HG02678 (cell line): ENCODE data around the gene DUT.
"Not testable (repeated sequence)": the region's sequence is repeated elsewhere in the genome, so short reads cannot be mapped to it uniquely, and the experiment has no call there.

Experiments
- ATAC-seq: cut with Tn5 transposase; IDR thresholded peaks from one replicate; pipeline ENCODE4 v1.9.1; 2021; ENCODE audit warnings: mild to moderate bottlenecking, moderate library complexity; ENCODE audit not compliant: unreplicated experiment

The DUT gene

DNA sequence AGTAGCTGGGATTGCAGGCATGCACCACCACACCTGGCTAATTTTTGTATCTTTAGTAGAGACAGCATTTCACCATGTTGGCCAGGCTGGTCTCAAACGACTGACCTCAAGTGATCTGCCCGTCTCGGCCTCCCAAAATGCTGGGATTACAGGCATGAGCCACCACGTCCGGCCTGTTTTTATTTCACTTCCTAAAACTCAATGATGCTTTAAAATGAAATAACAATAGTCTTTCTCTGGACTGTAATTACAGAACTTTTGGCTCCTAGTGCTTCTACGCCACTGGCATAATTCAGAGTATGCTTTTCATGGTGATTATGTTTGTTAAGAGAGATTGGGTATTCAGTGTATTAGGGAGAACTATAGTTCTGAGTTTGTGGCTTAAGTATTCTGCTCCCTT, 5.0 kb upstream of the DUT start:
- not testable (repeated sequence) for ATAC-seq

DNA sequence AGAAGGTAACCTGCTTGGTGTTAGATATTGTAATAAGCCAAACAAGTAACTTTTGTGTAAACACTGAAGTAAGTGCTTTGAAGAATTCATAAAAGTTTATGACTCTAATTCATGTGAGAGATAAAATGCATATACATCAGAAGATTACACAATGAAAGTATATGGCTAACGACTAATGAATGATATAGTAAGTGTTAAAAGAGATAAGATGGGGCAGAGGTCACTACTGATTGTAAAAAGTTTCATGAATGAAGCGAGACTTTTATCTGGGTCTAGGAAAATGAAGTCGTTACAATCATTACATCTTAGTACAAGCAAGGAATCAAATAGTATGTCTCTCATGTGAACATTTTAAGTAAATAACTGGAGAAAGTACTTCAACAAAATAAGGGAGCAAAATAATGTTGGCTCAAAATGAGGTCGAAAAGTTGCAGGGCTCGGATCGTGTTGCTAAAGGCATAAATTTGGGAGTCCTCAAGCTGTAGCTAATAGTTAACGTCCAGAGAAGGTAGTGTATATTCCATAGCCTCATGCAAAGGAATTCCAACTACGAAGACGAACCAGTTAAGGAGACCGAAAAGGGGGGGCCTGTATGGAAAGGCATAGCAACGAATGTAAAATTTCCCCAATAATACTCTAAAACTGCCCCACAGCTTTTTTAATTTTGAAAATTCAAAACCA, 984 bp upstream of the DUT start:
- no peak for ATAC-seq

DNA sequence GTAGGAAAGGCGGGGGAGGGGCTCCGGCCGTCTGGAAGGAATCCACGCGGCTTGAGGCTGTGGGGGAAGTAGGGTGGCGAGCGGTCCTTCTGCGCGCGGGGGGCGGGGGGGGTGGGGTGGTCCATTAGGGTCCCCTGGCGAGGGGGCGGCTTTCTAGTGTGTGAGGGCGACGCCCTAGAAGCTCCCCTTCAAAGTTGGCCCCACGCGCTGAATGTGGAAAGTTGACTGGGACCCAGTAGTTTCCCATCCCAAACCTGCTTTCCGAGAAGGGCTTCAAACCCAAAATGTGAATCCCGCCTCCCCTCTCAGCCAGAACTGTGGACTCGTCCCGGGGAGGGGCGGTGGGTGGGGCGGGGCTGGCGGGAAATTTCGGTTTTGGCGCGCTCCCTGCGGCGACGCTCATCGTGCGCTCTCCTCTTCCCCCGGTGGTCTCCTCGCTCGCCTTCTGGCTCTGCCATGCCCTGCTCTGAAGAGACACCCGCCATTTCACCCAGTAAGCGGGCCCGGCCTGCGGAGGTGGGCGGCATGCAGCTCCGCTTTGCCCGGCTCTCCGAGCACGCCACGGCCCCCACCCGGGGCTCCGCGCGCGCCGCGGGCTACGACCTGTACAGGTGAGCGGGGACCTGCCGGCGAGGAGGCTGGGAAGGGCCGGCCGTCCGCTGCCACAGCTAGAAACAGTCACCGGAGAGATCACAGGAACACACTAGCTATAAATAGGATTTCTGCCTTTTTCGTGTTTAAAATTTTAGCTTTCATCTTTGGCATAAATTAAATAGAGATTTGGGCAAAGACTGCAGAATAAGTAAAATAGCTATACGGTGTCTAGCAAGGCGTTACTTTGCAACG, 790 bp downstream of the DUT start:
- ATAC-seq = peak; percentile 49

DNA sequence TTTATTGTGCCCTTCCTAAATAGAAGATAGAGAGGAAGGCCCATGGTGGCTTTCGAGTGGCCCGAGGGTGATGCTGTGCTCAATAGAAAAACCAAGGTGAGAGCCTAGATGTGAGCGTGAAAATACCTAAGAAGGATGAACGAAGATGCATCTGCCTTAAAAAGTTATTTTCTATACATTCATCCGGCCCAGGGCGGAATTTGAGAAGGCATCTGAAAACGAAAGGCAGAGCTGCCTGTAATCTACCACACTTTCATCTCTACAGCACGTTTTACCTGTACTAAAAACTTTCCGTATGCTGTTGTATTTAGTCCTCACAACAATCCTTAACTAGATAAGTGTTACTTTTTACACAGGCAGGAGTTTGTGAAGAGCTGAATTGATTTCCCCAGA, 1.4 kb downstream of the DUT start:
- ATAC-seq = no peak

DNA sequence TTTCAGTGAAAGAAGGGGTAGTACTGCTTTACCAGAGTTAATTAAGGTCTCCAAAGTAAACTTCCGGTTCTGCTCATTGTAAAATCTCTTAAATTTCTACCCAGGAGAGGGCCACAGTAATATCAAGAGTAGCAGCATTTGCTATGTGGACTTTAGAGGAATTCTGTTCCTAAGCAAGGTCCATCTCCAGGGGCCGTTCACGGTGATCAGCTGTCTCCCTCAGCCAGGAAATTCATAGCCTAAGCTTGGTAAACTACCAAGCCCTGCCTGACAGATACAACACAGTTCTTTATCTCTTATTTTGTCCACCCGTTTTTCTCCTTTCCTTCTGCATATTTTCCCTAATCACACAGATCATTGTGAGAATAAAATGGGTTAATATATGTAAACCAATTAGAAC, 2.3 kb downstream of the DUT start:
- ATAC-seq = no peak

DNA sequence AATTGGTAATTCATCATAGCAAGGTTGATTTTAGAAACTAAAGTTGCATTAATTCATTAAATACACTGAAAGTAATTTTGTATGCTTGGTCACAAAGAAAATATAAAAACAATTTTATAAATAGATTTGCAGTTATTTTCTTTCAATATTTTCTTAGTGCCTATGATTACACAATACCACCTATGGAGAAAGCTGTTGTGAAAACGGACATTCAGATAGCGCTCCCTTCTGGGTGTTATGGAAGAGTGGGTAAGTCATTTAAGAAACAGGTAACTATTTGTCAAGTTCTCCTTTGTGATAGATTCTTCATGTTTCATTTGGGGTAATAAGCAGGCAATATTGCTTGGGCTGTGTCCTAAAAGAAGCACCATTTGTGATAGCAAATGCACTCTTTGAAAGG, 3.0 kb downstream of the DUT start:
- no peak for ATAC-seq

DNA sequence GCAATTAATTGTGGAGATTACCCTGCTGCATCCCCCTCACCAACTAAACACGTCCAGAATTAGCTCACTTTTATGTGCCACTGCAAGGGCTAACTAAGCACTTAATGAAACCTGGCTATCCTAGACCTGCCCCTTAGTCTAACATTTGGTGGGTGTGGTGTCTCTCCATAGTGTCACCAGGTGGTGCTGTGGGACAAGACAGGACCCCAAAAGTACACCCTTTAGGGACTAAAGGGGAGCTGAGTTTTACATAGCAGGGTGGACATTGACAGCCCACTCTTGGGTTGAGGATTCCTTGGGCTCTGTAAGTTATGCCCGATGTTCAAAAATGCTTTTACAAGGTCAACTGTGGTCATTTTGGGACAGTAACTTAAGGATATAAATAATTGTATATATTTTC, 5.7 kb downstream of the DUT start:
- no peak for ATAC-seq

DNA sequence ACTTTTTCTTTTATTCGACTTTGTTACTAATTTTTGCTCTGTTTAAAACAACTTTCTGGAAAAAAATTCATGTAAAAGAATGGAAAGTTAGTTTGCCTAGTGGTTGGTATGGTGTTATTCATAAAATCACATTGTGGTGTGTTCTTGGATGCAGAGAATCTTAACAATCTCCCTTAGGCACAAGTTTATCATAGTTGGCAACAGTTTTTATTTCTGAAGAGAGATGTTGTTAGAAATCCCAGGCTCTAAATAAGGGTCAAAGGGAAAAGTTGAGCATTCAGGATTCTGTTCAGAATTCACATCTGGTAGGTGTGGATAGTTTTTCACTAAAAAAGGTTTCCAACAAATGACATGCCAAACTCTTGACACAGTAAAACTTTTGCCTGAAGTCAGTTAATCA, 6.4 kb downstream of the DUT start:
- ATAC-seq = no peak

DNA sequence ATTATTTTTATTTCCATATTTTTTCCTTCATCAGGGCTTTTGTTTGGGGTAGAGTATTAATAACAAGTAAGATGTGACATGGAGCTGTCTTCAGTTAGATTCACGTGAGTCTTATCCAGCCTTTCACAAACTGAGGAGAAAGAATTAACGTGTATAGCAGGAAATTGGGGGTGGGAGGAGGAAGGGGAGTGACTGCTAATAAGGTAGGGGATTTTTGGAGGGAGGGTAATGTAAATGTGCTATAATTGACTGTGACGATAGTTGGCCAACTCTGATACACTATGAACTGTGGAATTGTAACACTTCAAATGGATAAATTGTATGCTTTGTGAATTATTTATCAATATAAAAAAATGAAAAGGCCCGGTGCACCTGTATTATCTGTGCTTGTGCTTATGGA, 8.9 kb downstream of the DUT start:
- ATAC-seq = no peak

DNA sequence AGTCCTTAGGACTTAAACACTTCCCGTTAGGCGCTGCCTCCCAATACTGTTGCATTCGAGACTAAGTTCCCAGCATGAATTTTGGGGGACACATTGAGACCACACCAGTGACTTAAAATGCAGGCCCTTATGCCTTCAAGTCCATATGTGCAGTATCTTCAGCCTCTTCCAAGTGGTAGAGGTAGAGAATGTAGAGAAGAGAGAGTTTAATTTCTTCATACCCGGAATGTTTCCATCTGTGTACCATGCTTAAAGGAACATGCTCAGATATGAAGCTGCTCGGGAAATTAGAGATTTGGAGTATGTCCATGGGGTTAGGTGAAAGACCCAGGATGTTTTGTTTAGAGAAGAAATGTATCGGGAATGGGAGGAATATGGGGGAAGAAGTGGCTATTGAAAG, 12.6 kb downstream of the DUT start:
- no peak for ATAC-seq

DNA sequence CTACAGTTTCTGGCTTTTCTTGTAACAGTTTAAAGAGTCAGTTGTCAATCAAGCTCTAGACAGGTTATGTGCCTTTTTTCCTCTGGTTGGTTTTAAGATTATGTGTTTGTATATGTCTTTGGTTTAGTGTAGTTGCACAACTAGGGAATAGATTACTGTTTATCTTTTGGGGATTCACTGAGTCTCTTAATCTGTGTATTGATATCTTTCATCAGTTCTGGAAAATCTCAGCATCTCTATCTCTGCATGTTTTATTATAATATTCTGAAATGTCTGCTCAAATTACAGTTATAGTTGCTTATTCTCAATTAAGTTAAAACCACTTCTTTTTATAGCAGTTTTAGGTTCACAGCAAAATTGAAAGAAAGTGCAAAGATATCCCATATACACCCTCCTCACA, 14.3 kb downstream of the DUT start:
- ATAC-seq = no peak

DNA sequence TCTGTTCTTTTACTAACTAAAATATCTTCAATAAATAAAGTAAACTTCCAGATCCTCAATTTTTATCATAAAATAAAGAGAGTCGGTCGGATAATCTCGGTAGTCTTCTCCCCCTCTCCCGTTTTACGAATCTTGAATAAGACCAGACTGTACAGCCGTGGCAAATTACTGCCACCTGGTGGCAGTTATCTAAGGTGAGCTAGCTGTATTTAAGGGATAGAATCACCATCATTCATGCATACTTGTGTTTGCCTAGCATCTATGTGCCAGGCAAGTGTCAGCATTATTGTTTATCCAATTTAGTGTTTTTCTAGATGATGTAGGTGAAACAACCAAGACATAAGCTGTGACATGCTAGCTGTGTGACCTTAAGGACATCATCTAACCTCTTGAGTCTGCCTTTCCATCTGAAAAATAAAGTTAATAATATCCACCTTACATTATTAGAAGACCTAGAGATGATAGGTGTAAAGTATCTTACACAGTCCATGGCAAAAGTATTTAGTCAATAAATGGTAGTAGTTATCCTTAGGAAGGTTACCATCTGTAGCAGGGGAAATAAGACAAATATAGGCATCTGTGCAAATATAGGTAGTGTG, 21.3 kb downstream of the DUT start:
- peak; percentile 82 for ATAC-seq

DNA sequence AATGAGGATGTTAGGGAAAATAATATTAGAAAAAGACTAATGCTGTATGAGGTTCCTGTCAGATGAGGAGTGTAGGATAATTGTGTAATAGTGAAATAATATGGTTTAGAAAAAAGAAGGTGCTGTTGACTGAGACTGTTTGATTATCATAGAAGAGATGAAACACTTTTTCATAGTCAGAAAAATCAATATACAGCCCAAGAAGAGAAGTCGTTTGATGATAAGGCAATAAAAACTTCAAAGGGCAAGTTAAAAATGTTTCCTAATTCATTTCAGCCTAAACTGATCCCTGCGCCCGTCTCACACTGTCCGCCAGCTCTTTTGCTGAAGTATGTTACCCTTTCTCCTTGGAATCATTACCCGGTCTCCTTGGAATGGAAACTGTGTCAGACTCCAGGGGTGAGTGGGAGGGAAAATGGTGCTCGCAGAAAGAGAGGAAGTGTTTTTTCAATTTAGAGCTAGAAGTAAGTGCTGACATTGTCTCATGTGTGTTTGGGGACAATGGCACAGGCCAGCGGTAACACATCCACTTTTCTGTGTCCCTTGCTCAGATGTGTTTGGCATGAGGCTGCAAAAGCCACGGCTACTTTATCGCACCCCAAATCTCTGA, 23.6 kb downstream of the DUT start:
- ATAC-seq = no peak

DNA sequence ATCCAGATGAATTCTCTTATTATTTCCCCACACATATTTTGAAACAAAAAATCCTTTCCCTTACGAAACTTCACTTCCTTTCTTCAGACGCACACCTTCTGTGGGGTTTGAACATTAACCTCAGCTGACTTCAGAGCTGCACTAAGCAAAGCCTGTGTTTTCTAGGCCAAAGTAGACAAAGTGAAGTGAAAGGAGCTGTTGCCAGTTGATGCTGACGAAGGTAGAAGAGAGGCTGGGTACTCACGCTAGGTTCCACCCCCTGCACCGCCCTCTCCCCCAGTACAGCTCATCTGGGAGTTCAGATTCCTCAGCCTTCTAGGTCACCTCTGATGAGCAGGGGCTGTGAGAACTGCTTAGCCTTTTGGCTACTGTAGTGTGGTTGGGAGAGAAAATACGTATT, 24.1 kb downstream of the DUT start:
- ATAC-seq = peak; percentile 69

DNA sequence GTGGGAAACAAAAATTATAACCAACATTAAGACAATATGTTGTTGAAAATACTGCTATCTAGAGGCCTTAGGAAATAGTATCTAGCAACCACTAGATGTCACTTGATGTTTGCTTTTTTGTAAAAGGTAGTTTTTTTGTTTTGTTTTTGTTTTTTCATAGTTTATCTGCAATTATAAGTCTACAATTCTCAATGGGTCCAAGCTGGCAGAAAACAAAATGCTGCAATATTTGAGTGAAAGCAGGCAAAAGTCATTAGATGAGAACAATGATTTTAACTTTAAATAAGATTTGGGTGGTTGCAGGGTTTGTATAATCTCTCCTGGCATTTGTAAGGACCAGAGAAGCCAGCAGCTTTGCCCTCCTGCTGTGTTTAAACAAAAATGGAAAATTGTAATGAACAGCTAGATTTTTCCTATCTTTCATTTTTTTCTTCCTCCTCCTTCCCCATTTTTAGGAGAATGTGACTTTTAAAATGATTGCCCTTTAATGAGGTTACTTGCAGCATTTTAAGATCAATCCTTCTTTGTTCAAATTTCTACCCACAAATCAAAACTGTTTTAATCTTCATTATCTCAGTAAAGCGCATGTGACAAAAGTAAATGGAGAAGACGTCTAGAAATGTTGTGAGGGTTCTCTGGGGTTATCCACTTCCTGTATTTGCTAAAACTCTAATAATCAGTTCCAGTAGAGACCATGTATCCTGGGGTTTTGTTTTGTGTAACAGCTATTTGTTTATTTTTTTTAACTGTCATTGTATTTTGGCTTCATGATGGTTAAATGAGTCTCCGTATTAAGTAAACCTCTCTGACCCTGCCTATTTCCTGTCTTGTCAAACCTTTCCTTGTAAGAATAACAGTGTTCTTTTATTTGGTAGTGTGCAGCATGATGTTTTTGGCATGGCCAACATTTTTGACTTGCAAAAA, 27.3 kb downstream of the DUT start:
- no peak for ATAC-seq

DNA sequence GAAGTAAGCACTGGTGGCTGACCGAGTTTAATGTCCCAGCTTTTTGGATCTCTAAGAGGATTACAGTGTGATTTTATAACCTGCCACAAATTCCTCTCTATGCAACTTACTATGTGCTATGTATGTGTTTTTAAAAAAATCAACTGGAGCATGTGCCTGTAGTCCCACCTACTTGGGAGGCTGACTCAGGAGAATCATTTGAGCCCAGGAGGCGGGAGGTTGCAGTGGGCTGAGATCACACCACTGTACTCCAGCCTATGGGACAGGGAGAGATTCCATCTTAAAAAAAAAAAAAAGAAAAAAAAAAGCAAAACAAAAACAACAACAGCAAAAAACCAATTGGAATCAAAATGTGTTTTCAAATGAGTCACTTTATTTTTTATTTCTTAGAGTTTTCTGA, 29.6 kb downstream of the DUT start:
- ATAC-seq = no peak

DNA sequence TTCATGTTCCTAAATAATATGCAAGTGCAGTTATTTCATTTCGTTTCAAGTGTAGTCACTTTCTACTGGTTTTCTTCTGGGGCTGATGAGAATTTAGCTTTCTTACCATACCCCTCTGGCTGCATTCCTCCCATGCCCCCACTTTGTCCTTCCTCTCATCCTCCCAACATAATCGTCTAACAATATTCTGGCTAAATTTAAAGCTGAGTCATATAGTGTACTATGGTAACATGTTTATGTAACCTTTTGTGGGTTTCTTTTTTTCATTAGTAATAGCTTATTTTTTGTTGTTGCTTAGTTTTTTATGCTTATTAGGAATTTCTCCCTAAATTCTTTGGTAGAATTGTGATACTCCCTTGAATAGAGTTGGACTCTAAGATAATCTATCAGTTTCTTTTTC, 30.5 kb downstream of the DUT start:
- no peak for ATAC-seq

DNA sequence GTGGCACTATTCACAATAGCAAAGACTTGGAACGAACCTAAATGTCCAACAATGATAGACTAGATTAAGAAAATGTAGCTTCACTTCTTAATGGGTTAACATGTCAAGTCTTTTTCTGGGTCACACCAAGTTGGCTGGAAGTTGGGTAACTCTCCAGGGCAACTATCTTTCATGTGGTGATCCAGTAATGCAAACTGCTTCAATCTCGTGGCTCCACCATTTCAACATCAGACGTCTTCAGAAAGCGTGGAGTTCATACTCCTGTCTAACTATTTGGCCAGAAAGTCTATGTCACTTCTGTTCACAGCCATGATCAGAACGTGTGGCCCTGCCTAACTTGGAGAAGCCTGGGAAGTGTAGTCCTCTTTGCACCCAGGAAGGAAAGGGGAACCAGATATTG, 32.2 kb downstream of the DUT start:
- ATAC-seq = no peak

DNA sequence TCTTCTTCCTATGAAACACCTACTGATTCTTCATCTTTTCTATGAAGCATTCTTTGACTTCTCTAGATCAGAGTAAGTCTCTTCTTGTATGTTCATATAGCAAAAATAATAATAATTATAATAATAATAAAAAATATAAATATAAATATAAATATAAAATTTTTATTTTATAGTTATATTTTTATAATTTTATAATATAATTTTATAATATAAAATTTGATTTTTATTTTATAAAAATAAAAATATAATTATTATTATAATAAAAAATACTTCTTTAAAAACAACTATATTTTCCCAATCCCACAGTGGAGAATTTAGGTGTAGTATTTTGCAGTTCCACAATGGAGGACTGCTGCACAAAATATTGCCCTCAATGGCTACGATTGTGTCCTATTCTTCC, 34.3 kb downstream of the DUT start:
- no peak for ATAC-seq

DNA sequence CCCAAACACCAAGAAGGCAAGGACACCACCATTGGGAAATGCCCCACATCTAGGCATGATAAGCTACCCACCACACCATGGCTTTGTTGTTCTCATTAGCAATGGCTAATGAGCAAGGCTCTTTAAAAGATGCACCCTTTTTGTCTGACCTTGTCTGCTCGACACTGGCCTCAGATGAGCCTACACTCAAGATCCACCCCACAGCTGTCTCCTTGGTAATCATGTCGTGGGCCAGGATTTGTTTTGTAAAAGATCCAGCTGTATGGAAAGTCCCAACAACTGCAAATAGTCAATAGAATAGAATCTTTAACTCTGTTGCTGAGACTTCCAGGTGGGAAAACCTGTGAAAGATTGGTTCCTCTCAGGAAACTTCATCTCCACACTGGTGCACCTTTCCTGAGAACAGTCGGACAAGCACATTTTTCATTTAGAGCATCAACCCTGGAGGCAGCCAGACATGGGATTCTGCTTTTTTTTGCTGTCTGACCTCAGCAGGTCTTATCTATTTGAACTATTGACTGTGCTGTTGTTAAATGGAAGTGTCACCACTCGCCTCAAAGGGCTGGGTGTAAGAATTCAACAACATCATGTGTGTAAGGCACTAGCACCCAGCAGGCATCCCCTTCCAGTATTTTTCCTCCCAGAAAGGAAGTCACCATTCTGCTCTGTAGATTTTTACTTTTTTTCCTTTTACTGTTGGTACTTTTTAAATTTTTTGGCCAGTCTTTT, 35.5 kb downstream of the DUT start:
- no peak for ATAC-seq
